GM19455 (cell line): ENCODE measurements around the gene CHURC1.

Experiments used
- ATAC-seq: cut with Tn5 transposase; IDR thresholded peaks from one replicate; pipeline ENCODE4 v1.9.1; 2021; ENCODE audit not compliant: unreplicated experiment

CHURC1 gene

DNA sequence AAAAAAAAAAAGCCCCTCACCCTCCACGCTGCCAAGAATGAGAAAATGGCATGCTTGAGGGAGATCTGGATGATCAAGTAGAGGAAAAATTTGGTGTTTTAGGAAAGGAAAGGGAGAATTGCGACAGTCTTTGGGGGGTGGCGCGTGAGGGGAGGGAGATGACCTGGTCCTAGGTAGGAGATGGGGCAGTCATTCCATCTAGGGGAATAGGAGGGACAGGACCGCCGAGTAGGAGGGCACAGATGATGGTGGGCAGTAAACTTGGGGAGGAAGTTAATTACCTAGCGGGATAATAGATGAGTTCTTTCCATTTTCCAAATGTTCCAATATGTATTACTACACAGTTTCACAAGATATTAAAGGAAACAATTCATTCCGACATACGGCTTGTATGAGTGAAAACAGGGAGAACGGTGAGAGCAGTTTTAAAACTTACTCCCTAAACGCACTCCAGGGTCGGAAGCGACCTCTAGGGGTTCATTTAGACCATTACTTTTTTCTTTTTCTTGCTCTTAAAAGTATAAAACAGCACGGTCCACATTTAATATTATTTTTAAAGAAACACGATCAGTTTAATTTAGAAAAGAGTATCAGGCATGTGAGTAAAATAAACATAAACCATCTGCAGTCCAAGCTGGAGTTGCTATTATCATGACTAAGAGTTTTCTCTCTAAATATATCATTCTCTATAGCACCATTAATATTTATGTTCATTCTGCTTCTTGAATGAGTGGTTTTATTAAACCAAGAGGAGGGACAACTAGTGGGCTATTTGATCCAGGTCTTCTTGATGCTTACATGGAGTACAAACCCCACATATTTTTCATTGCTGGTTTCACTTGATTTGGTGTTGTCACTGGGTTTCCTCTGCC lies 69.4 kb downstream of the CHURC1 start:
- no peak for ATAC-seq
